HFFc6 (cell line): ENCODE measurements around the gene KRT28. TPM values are rescaled to one million over a fixed set of nuclear protein-coding genes. Genes with fewer than 3 reads are reported as not detected.

Source experiments
- DNase-seq: peaks from one replicate; pipeline ENCODE4 v3.0.0-alpha.2; 2018
- H3K27ac Mint-ChIP-seq: 2 replicates; pipeline ENCODE4 v1.8.0; 2020; ENCODE audit warnings: mild to moderate bottlenecking, mixed read lengths
- H3K27me3 Mint-ChIP-seq: 2 replicates; pipeline ENCODE4 v1.8.0; 2021; ENCODE audit warnings: mild to moderate bottlenecking, moderate library complexity, mixed read lengths; ENCODE audit not compliant: insufficient read depth
- H3K36me3 Mint-ChIP-seq: 2 replicates; pipeline ENCODE4 v1.8.0; 2021; ENCODE audit warnings: low read depth, mixed read lengths
- H3K4me1 Mint-ChIP-seq: 2 replicates; pipeline ENCODE4 v1.8.0; 2020; ENCODE audit warnings: low read depth, mixed read lengths
- H3K4me3 Mint-ChIP-seq: 2 replicates; pipeline ENCODE4 v1.8.0; 2020; ENCODE audit warnings: mild to moderate bottlenecking, moderate library complexity, mixed read lengths
- H3K9me3 Mint-ChIP-seq: 2 replicates; pipeline ENCODE4 v1.8.0; 2020; ENCODE audit warnings: mild to moderate bottlenecking, mixed read lengths
- total RNA-seq, 6 experiments: library from RNA; stranded (reverse); fragmentation: NEBNext Ultra II Directional; extraction: Animal tissue kit (Norgen Biotek cat#: 25700); gene quantifications; 2 replicates in 1 of 6; 3 replicates in 5 of 6; pipeline ENCODE4 v1.2.3, GENCODE V29; 2021
- TF ChIP-seq, protein P1 (sequence below): fragments of 200-600 bp; sonication (generic); IDR thresholded peaks from 2 replicates; pipeline ENCODE4 v1.5.0; 2021; ENCODE audit warnings: antibody characterized with exemption, mild to moderate bottlenecking

The KRT28 gene
- total RNA-seq, 6 experiments from 2014 or later: not detected

DNA sequence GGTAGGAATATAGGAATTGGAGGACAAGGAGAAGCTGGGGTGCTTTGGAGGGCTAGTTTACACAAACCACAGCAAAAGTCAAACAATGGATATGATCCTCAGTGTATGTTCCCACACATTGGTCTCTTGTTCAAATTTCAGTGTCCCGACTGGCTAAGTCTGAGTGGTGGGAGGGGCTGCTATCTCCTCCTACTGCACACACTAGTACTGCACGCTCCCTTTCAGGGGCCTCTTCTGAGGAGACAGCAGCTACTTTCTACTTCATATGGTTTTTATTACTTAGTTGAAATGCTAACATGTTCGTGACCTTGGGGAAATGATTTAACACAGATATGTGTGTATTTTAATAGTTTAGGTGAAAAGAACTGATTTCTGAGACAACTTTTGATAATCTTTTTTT lies 41.5 kb upstream of the KRT28 start:
- H3K9me3 Mint-ChIP-seq: no peaks in the 10 kb centered on the region
- no peak overlapping the region for H3K27ac Mint-ChIP-seq
- no peaks in the 10 kb centered on the region for H3K36me3 Mint-ChIP-seq
- H3K27me3 Mint-ChIP-seq: peaks cover 17% of the 10 kb centered on the region
- no peak for DNase-seq
- TF ChIP-seq, protein P1, sequence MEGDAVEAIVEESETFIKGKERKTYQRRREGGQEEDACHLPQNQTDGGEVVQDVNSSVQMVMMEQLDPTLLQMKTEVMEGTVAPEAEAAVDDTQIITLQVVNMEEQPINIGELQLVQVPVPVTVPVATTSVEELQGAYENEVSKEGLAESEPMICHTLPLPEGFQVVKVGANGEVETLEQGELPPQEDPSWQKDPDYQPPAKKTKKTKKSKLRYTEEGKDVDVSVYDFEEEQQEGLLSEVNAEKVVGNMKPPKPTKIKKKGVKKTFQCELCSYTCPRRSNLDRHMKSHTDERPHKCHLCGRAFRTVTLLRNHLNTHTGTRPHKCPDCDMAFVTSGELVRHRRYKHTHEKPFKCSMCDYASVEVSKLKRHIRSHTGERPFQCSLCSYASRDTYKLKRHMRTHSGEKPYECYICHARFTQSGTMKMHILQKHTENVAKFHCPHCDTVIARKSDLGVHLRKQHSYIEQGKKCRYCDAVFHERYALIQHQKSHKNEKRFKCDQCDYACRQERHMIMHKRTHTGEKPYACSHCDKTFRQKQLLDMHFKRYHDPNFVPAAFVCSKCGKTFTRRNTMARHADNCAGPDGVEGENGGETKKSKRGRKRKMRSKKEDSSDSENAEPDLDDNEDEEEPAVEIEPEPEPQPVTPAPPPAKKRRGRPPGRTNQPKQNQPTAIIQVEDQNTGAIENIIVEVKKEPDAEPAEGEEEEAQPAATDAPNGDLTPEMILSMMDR: no peak
- no peaks in the 10 kb centered on the region for H3K4me1 Mint-ChIP-seq
- no peak overlapping the region for H3K4me3 Mint-ChIP-seq

DNA sequence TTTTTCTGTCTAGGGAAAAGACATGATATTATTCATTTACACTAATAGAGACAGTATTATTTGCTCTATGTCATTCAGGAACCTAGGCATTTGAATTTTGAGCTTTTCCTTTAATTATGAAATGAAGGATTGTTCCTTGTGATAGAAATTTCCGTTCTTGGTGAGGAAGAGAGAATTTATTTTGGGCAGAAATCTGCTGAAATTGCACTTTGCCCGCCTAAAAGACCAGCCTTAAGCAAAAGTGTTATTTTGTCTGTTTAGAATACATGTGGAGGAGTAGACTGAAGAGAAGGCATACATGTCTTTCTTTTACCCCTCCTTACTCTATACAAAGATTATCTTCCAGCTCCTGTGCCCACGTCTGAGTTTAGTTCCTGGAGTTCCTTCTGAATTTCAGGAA lies 39.4 kb upstream of the KRT28 start:
- Mint-ChIP-seq H3K9me3 (no peaks in the 10 kb centered on the region), H3K4me3 (no peak overlapping the region), H3K27ac (no peak overlapping the region), H3K4me1 (no peaks in the 10 kb centered on the region), H3K36me3 (peaks cover 12% of the 10 kb centered on the region), H3K27me3 (peaks cover 6% of the 10 kb centered on the region)
- TF ChIP-seq, protein P1: no peak
- DNase-seq: no peak

DNA sequence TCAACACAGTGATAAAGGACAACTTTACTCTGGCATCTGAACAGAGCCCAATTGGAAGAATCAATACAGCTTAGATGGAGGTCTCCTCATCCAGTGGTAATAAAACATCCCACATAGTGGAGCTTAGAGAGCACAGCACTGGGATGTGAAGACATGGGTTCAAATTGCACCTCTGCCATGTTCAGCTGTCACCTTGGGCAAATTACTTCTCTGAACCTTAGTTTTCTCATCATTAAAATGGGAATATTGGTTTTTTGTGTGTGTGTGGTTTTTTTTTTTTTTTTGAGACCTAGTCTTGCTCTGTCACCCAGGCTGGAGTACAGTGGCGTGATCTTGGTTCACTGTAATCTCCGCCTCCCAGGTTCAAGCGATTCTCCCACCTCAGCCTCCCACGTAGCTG lies 36.3 kb upstream of the KRT28 start:
- Mint-ChIP-seq H3K4me3 (no peak overlapping the region), H3K9me3 (no peaks in the 10 kb centered on the region), H3K27ac (no peak overlapping the region), H3K27me3 (no peaks in the 10 kb centered on the region), H3K36me3 (peaks cover 12% of the 10 kb centered on the region), H3K4me1 (no peaks in the 10 kb centered on the region)
- no peak for DNase-seq
- TF ChIP-seq, protein P1: no peak

DNA sequence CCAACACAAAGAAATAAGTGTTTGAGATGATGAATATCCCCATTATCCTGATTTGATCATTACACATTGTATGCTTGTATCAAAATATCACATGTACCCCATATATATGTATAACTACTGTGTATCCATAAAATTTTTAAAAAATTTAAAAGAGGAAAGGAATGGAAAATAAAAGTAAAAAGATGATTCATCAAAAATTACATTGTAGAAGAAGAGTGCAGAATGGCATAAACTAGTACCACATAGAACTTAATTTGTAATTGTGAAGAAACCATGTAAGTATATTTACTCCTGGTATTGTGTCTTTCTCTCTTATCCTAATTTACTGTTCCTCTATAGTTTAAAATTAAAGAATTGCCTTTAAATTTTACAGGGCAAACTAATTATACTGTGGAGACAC lies 34.1 kb upstream of the KRT28 start:
- Mint-ChIP-seq H3K27ac (no peak overlapping the region), H3K27me3 (no peaks in the 10 kb centered on the region), H3K4me1 (no peaks in the 10 kb centered on the region), H3K9me3 (no peaks in the 10 kb centered on the region), H3K36me3 (peaks cover 12% of the 10 kb centered on the region), H3K4me3 (no peak overlapping the region)
- no peak for DNase-seq
- TF ChIP-seq, protein P1: no peak

DNA sequence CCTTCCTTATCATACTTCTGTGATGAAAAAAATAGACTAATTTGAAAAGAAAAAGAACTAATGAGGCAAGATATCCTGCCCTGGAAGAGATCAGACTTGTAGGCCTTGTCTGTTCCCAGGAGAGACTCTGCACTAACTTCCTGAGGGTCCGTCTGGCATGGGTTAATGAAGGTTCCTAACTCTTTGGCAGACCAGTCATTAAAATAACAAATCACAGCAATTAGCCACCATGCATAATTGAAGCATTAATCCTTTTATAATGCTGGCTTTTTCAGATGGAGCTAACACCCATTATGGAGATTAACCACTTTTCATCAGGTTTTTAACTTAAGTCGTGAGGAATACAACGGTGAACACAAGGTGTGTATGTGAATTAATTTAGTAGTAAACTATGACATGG lies 33.1 kb upstream of the KRT28 start:
- Mint-ChIP-seq H3K9me3 (no peaks in the 10 kb centered on the region), H3K27ac (no peak overlapping the region), H3K36me3 (peaks cover 12% of the 10 kb centered on the region), H3K27me3 (no peaks in the 10 kb centered on the region), H3K4me1 (0 out of 2 replicates have a peak, but pooled peaks cover 2% of the 10 kb centered on the region), H3K4me3 (no peak overlapping the region)
- no peak for DNase-seq
- TF ChIP-seq, protein P1: no peak
